Measurements from ENCODE around the gene CD300LD.

GRCh38 chr17:74604200-74604599 lies 12.1 kb upstream of the CD300LD start:
- TF ChIP-seq CTCF (IDR thresholded peaks at IDR 0.05): no peak
- no peak for TF ChIP-seq POLR2A (IDR thresholded peaks at IDR 0.05)
